Left ventricle myocardium inferior (tissue), 1 donor: Measurements from ENCODE around the gene APEX1. TPM values are rescaled to one million over a fixed set of nuclear protein-coding genes. Genes with fewer than 3 reads are reported as not detected.
A peak's percentile ranks its signal among the peaks of the same experiment; 100 is the strongest.
"Not testable (repeated sequence)": the region's sequence is repeated elsewhere in the genome, so short reads cannot be mapped to it uniquely, and the experiment has no call there.

ENCODE experiments used
- DNase-seq: peaks from one replicate; pipeline ENCODE4 v3.0.0-alpha.2; 2020
- H3K27ac ChIP-seq: fragments of 200-600 bp; replicated peaks from 2 replicates; pipeline ENCODE4 v1.8.0; 2021
- H3K27me3 ChIP-seq: fragments of 200-600 bp; 2 replicates; pipeline ENCODE4 v1.8.0; 2021; ENCODE audit warnings: low read depth
- H3K36me3 ChIP-seq: fragments of 200-600 bp; 2 replicates; pipeline ENCODE4 v1.8.0; 2021
- H3K4me1 ChIP-seq: fragments of 200-600 bp; 2 replicates; pipeline ENCODE4 v1.8.0; 2021
- H3K4me3 ChIP-seq: fragments of 200-600 bp; 2 replicates; pipeline ENCODE4 v1.8.0; 2021; ENCODE audit warnings: mild to moderate bottlenecking, moderate library complexity
- H3K9me3 ChIP-seq: fragments of 200-600 bp; replicated peaks from 2 replicates; pipeline ENCODE4 v1.8.0; 2021
- intact Hi-C: fragments of 100-400 bp; cut with micrococcal nuclease; formaldehyde crosslinking; loops from one replicate; pipeline ENCODE4 v1.11.0; 2022
- total RNA-seq: library from RNA; stranded (reverse); fragmentation: NEBNext Ultra II Directional; extraction: Animal tissue kit (Norgen Biotek cat#: 25700); gene quantifications from one replicate; pipeline ENCODE4 v1.2.1, GENCODE V29; 2021
- TF ChIP-seq, protein P1 (sequence below): fragments of 200-600 bp; IDR thresholded peaks from 2 replicates; pipeline ENCODE4 v1.8.0; 2021; ENCODE audit warnings: antibody characterized with exemption, mild to moderate bottlenecking, borderline replicate concordance
- donor health status: DM: no; HTN: yes; CAD: no; lungs with severe emphysema.

Gene APEX1
- total RNA-seq, 1 donor from 2014 or later: 75.0 TPM

GRCh38 chr14:20499881-20500280, 44.9 kb downstream of the APEX1 start:
- DNase-seq: no peak
- peaks cover 18% of the 10 kb centered on the region for H3K4me1 ChIP-seq
- H3K36me3 ChIP-seq: no peaks in the 10 kb centered on the region
- TF ChIP-seq, protein P1, sequence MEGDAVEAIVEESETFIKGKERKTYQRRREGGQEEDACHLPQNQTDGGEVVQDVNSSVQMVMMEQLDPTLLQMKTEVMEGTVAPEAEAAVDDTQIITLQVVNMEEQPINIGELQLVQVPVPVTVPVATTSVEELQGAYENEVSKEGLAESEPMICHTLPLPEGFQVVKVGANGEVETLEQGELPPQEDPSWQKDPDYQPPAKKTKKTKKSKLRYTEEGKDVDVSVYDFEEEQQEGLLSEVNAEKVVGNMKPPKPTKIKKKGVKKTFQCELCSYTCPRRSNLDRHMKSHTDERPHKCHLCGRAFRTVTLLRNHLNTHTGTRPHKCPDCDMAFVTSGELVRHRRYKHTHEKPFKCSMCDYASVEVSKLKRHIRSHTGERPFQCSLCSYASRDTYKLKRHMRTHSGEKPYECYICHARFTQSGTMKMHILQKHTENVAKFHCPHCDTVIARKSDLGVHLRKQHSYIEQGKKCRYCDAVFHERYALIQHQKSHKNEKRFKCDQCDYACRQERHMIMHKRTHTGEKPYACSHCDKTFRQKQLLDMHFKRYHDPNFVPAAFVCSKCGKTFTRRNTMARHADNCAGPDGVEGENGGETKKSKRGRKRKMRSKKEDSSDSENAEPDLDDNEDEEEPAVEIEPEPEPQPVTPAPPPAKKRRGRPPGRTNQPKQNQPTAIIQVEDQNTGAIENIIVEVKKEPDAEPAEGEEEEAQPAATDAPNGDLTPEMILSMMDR: no peak
- no peak overlapping the region for H3K4me3 ChIP-seq
- peak overlapping the region; percentile 85 for H3K27ac ChIP-seq
- no peaks in the 10 kb centered on the region for H3K9me3 ChIP-seq
- intact Hi-C loops: no loop called here
- no peaks in the 10 kb centered on the region for H3K27me3 ChIP-seq

GRCh38 chr14:20501346-20501745, 46.3 kb downstream of the APEX1 start:
- Histone ChIP-seq H3K27me3 (no peaks in the 10 kb centered on the region), H3K36me3 (no peaks in the 10 kb centered on the region), H3K9me3 (no peaks in the 10 kb centered on the region), H3K27ac (no peak overlapping the region), H3K4me1 (peaks cover 18% of the 10 kb centered on the region), H3K4me3 (no peak overlapping the region)
- TF ChIP-seq, protein P1: no peak
- intact Hi-C loops: no loop called here
- DNase-seq: no peak

DNA sequence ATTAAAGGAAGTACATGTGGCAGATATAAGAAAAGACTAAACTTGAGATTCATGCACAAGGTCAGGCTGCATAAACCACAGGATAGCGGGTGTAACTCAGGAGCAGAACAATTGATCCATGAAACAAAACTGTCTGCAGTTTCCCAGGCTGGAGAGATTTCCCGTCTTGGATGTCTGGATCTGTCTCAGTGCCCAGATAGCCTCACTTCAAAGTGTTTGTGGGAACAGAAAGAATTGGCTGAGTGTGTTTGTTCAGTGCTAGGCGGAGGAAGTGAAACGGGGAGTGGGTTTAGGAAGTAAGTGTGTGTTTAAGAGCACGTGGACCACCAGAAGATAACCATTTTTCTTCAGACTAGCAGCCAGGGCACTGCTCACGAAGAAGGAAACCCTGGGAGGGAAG, 48.9 kb downstream of the APEX1 start:
- H3K36me3 ChIP-seq: no peaks in the 10 kb centered on the region
- H3K9me3 ChIP-seq: no peaks in the 10 kb centered on the region
- H3K4me3 ChIP-seq: no peak overlapping the region
- no peaks in the 10 kb centered on the region for H3K27me3 ChIP-seq
- TF ChIP-seq, protein P1: no peak
- peak overlapping the region; percentile 56 for H3K27ac ChIP-seq
- DNase-seq: no peak
- intact Hi-C loops: no loop called here
- peaks cover 8% of the 10 kb centered on the region for H3K4me1 ChIP-seq

- H3K4me1 ChIP-seq, intact Hi-C loops, H3K27ac ChIP-seq, H3K27me3 ChIP-seq, DNase-seq, H3K9me3 ChIP-seq, H3K36me3 ChIP-seq, H3K4me3 ChIP-seq: not testable (repeated sequence)
These were observed 51.2 kb downstream of the APEX1 start for GRCh38 chr14:20506276-20506675.

DNA sequence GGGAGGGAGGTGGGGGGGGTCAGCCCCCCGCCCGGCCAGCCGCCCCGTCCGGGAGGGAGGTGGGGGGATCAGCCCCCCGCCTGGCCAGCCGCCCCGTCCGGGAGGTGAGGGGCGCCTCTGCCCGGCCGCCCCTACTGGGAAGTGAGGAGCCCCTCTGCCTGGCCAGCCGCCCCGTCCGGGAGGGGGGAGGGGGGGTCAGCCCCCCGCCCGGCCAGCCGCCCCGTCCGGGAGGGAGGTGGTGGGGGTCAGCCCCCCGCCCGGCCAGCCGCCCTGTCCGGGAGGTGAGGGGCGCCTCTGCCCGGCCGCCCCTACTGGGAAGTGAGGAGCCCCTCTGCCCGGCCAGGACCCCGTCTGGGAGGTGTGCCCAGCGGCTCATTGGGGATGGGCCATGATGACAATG, 51.7 kb downstream of the APEX1 start:
- H3K4me3 ChIP-seq, H3K9me3 ChIP-seq, DNase-seq, H3K27me3 ChIP-seq, H3K4me1 ChIP-seq, intact Hi-C loops, H3K27ac ChIP-seq, H3K36me3 ChIP-seq: not testable (repeated sequence)

Other genes with a start within 250 kb of the APEX1 start
- not detected for gene OR11H6, start 231.5 kb upstream of the APEX1 start, total RNA-seq
- gene OR11H7, start 226.2 kb upstream of the APEX1 start, total RNA-seq: not detected
- gene OR11H4, start 215.9 kb upstream of the APEX1 start, total RNA-seq: not detected
- 12.0 TPM for gene TTC5, start 149.3 kb upstream of the APEX1 start, total RNA-seq
- gene CCNB1IP1, start 121.9 kb upstream of the APEX1 start, total RNA-seq: 53.9 TPM
- gene PARP2, start 111.6 kb upstream of the APEX1 start, total RNA-seq: 15.6 TPM
- gene TEP1, start 41.7 kb upstream of the APEX1 start, total RNA-seq: 9.7 TPM
- gene KLHL33, start 19.1 kb upstream of the APEX1 start, total RNA-seq: 0.33 TPM
- gene OSGEP, start 414 bp upstream of the APEX1 start, total RNA-seq: 19.4 TPM
- 19.7 TPM for gene PIP4P1, start 6.2 kb downstream of the APEX1 start, total RNA-seq
- gene PNP, start 14.2 kb downstream of the APEX1 start, total RNA-seq: 6.4 TPM
- not detected for gene RNASE10, start 50.3 kb downstream of the APEX1 start, total RNA-seq
- not detected for gene RNASE9, start 105.8 kb downstream of the APEX1 start, total RNA-seq
- not detected for gene RNASE11, start 132.8 kb downstream of the APEX1 start, total RNA-seq
- gene RNASE12, start 136.2 kb downstream of the APEX1 start, total RNA-seq: not detected
- not detected for gene OR6S1, start 186.5 kb downstream of the APEX1 start, total RNA-seq
- 9.0 TPM for gene RNASE4, start 229.3 kb downstream of the APEX1 start, total RNA-seq
- 3.7 TPM for gene ANG, start 233.5 kb downstream of the APEX1 start, total RNA-seq